ENCODE data around the gene KCNQ2.

- TF ChIP-seq CTCF (IDR thresholded peaks at IDR 0.05; ENCODE audit: low read depth, low read length, poor library complexity, severe bottlenecking) (no peak), EZH2phosphoT487 (IDR thresholded peaks at IDR 0.05; ENCODE audit: borderline replicate concordance, low read length) (no peak)
Measured at GRCh38 chr20:63505281-63505680, 32.8 kb upstream of the KCNQ2 start.
